SU-DHL-6 (cell line): Measurements from ENCODE around the gene TMPRSS4.

Source experiments
- H2AFZ ChIP-seq: fragments of 200-600 bp; sonication (generic); 2 replicates; pipeline ENCODE4 v1.6.1; 2014; ENCODE audit warnings: low read depth, mild to moderate bottlenecking, moderate library complexity, mixed read lengths, antibody characterized with exemption, low read length; ENCODE audit not compliant: severe bottlenecking
- H3F3A ChIP-seq: fragments of 200-600 bp; shearing (Covaris generic); 2 replicates; pipeline ENCODE4 v1.6.0; 2016; ENCODE audit warnings: antibody characterized with exemption, mild to moderate bottlenecking; ENCODE audit not compliant: insufficient read depth
- H3K27ac ChIP-seq: fragments of 200-600 bp; sonication (generic); 2 replicates; pipeline ENCODE4 v1.5.1; 2016; ENCODE audit warnings: low read depth, mild to moderate bottlenecking, low read length, moderate library complexity, mixed read lengths
- H3K27me3 ChIP-seq: fragments of 200-600 bp; sonication (generic), shearing (Covaris generic); 2 replicates; pipeline ENCODE4 v1.6.0; 2014; ENCODE audit warnings: mild to moderate bottlenecking, low read length
- H3K36me3 ChIP-seq: fragments of 200-600 bp; sonication (generic); 2 replicates; pipeline ENCODE4 v1.6.1; 2014; ENCODE audit warnings: mild to moderate bottlenecking, low read length, mixed read lengths
- H3K4me2 ChIP-seq: fragments of 300-600, 200-600 bp; shearing (Covaris generic), sonication (generic); 2 replicates; pipeline ENCODE4 v1.6.0; 2014; ENCODE audit warnings: low read length, low read depth, mild to moderate bottlenecking; ENCODE audit not compliant: poor library complexity, severe bottlenecking
- H3K4me3 ChIP-seq: fragments of 200-600 bp; sonication (generic); 2 replicates; pipeline ENCODE4 v1.5.1; 2014; ENCODE audit warnings: antibody characterized with exemption, low read length, mild to moderate bottlenecking, mixed read lengths; ENCODE audit not compliant: insufficient read depth, poor library complexity, severe bottlenecking
- H3K79me2 ChIP-seq: fragments of 200-600 bp; sonication (generic); 2 replicates; pipeline ENCODE4 v1.6.1; 2014; ENCODE audit warnings: mild to moderate bottlenecking, low read length, moderate library complexity; ENCODE audit not compliant: insufficient read depth
- H3K9ac ChIP-seq: fragments of 200-600 bp; sonication (generic); 2 replicates; pipeline ENCODE4 v1.7.0; 2014; ENCODE audit warnings: mild to moderate bottlenecking, low read length
- H3K9me2 ChIP-seq: fragments of 200-600 bp; sonication (generic); replicated peaks from 2 replicates; pipeline ENCODE4 v1.6.1; 2014; ENCODE audit warnings: low read length; ENCODE audit not compliant: insufficient read depth
- H3K9me3 ChIP-seq: fragments of 200-600 bp; sonication (generic); 2 replicates; pipeline ENCODE4 v1.6.1; 2014; ENCODE audit warnings: low read length, mixed read lengths; ENCODE audit not compliant: insufficient read depth
- H4K20me1 ChIP-seq: fragments of 200-600 bp; sonication (generic); 2 replicates; pipeline ENCODE4 v1.6.1; 2014; ENCODE audit warnings: low read depth, mild to moderate bottlenecking, antibody characterized with exemption, low read length, moderate library complexity, mixed read lengths
- CTCF ChIP-seq: fragments of 200-600 bp; sonication (generic); IDR thresholded peaks from one replicate; pipeline ENCODE4 v1.5.1; 2017; ENCODE audit warnings: antibody characterized with exemption, mild to moderate bottlenecking, low read length, moderate library complexity; ENCODE audit not compliant: insufficient read depth, poor library complexity, severe bottlenecking
- EZH2phosphoT487 ChIP-seq: fragments of 200-600 bp; sonication (generic), shearing (Covaris generic); conservative IDR thresholded peaks from 2 replicates; pipeline ENCODE4 v1.6.1; 2018; ENCODE audit warnings: mild to moderate bottlenecking, antibody characterized with exemption, low read length, moderate library complexity, mixed read lengths

TMPRSS4 gene

GRCh38 chr11:118042141-118042540 is 34.7 kb upstream of the TMPRSS4 start:
- no peak overlapping the region for H3K4me3 ChIP-seq
- no peak overlapping the region for H3K27ac ChIP-seq
- no peaks in the 10 kb centered on the region for H3K36me3 ChIP-seq
- no peak for TF ChIP-seq CTCF
- no peak for TF ChIP-seq EZH2phosphoT487
- no peaks in the 10 kb centered on the region for H3K9me3 ChIP-seq
- H3K9me2 ChIP-seq, result no peaks in the 10 kb centered on the region
- H3K9ac ChIP-seq, result no peak overlapping the region
- H2AFZ ChIP-seq, result no peak overlapping the region
- H3K79me2 ChIP-seq, result no peaks in the 10 kb centered on the region
- no peaks in the 10 kb centered on the region for H3K27me3 ChIP-seq
- H3F3A ChIP-seq, result no peaks in the 10 kb centered on the region
- H4K20me1 ChIP-seq, result no peaks in the 10 kb centered on the region
- no peak overlapping the region for H3K4me2 ChIP-seq

- H3K9ac ChIP-seq, result no peak overlapping the region
- H3K9me2 ChIP-seq, result no peaks in the 10 kb centered on the region
- no peak overlapping the region for H2AFZ ChIP-seq
- no peaks in the 10 kb centered on the region for H3K79me2 ChIP-seq
- no peak overlapping the region for H3K27ac ChIP-seq
- TF ChIP-seq CTCF, result no peak
- no peak for TF ChIP-seq EZH2phosphoT487
- no peaks in the 10 kb centered on the region for H3F3A ChIP-seq
- H3K27me3 ChIP-seq, result no peaks in the 10 kb centered on the region
- H4K20me1 ChIP-seq, result no peaks in the 10 kb centered on the region
- H3K4me2 ChIP-seq, result no peak overlapping the region
- no peaks in the 10 kb centered on the region for H3K9me3 ChIP-seq
- no peak overlapping the region for H3K4me3 ChIP-seq
- no peaks in the 10 kb centered on the region for H3K36me3 ChIP-seq
These were observed 34.1 kb upstream of the TMPRSS4 start for GRCh38 chr11:118042796-118043195.

- no peaks in the 10 kb centered on the region for H3K36me3 ChIP-seq
- no peaks in the 10 kb centered on the region for H3K9me3 ChIP-seq
- no peaks in the 10 kb centered on the region for H3K27me3 ChIP-seq
- H4K20me1 ChIP-seq, result no peaks in the 10 kb centered on the region
- no peaks in the 10 kb centered on the region for H3F3A ChIP-seq
- H2AFZ ChIP-seq, result no peak overlapping the region
- H3K4me3 ChIP-seq, result no peak overlapping the region
- H3K4me2 ChIP-seq, result no peak overlapping the region
- no peaks in the 10 kb centered on the region for H3K9me2 ChIP-seq
- no peaks in the 10 kb centered on the region for H3K79me2 ChIP-seq
- H3K27ac ChIP-seq, result no peak overlapping the region
- no peak overlapping the region for H3K9ac ChIP-seq
- TF ChIP-seq CTCF (no peak), EZH2phosphoT487 (no peak)
These were observed 31.7 kb upstream of the TMPRSS4 start for GRCh38 chr11:118045191-118045590.
